ENCODE measurements around the gene PGF. TPM values are rescaled to one million over a fixed set of nuclear protein-coding genes. Genes with fewer than 3 reads are reported as not detected.

Gene PGF
- 9.7 and 27.8 TPM in 2 replicates for total RNA-seq

DNA sequence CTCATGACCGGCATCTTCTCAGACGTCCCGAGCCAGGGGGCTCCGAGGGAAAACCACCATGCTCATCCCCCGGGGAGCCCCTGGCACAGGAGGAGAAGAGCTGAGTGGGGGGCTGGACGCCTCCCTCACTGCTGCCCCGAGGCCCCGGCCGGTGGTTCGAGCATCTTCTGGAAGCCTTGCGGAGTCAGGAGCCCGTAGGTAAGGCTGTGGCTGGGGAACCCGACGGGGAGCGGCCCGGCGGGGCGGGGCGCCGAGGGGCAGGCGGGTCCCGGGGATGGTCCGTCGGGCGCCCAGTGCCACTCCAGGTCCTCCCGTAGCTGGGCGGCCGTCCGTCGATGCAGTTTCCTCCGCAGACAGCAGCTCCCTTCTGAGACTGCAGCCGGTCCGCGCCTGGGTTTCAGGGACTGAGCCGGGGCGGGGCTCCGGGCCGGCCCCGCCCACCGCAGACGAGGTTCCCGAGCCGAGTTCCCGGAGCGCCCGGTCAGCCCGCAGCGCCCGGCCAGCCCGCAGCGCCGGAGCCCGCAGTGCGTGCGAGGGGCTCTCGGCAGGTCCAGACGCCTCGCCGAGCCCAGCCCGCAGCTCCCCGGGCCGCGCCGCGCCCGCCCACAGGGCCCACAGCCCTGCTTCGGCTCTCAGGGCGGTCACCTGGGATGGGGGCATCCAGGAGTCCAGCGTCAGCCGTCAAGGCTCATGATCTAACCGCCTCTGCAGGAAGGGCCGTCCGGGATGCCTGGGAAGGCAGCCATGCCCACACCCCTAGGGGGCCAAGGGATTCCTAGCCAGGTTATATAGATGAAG lies at the start of gene PGF:
Gene PGF (minus strand): TSS at position 369 of the 798 bp plus-strand sequence. CDS start 355 bp downstream, at position 14.

DNA sequence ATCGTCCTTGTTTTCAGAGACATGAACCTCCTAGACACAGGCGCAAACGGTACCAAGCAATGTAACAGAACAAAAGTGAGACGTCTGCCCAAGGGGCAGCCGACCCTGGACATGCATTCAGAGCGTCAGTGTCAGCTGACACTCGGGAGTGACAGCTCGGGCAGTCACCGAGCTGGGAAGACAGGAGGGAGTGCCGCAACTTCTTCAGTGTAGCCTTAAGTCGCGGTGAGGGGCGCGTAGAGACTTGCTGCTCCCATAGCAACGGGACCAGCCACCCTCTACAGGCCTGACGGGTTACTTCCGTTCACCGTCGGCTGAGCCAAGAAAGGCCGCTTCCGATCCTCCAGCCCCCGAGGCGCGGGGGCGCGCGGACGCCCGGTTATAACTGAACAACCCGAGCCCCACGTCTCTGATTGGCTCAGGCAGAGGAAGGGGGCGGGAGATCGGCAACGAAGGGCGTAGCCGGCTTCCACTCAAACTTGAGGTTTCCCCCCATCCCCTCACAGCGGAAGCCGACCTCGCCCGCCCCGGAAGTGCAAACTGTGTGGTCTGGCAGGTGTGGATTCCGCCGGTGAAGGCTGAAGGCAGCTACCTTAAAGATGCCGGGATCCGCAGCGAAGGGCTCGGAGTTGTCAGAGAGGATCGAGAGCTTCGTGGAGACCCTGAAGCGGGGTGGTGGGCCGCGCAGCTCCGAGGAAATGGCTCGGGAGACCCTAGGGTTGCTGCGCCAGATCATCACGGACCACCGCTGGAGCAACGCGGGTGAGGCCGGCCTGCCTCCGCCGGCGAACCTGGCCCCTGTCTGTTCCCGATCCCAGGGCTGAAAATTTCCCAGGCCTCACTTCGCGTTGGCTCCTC lies 47.2 kb upstream of the PGF start, which contains the start of gene EIF2B2:
Gene EIF2B2 (plus strand): TSS at position 530 of the 858 bp plus-strand sequence. CDS start 70 bp downstream, at position 600.

DNA sequence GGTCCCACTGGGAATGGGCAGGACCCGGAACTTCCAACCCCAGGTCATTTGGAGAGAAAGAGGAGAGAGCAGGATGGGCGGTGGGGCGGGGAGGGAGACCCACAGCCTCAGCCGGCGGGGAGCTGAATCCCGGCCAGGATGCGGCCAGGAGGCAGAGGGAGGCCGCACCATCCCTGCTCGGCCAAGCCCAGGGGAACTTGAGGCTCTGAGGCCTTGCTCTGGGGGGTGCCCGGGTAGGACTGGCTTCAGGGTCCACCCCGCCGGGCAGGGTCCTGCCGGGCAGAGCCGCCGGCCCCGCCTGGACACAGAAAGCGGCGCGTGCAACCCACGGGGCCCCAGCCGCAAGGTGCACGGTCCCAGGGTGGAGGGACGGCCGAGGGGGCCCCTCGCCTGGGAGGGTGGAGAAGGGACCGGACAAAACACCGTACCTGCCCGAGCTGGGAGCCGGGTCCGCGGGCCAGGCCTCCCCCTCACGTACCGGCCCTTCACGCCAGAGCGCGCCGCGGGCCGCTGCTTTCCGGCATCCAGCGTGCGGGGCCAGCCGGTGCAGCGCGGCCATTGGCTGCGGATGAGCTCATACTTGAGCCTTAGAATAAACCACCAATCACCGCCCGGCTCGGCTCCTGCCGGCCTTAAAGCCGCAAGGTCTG lies 32.5 kb downstream of the PGF start, which contains the start of gene RPS6KL1:
Gene RPS6KL1 (minus strand): TSS at position 509 of the 650 bp plus-strand sequence. CDS start 1,719 bp downstream, outside the sequence.

Other genes starting within 250 kb of the PGF start
- 33.2 and 38.1 TPM in 2 replicates for gene AREL1, start 242.5 kb downstream of the PGF start, total RNA-seq
- gene FCF1, start 242.5 kb downstream of the PGF start, total RNA-seq: 43.4 and 45.9 TPM in 2 replicates
- 41.1 and 45.9 TPM in 2 replicates for gene YLPM1, start 192.3 kb downstream of the PGF start, total RNA-seq
- not detected in 2 replicates for gene PROX2, start 79.5 kb downstream of the PGF start, total RNA-seq
- 76.6 and 78.0 TPM in 2 replicates for gene DLST, start 73.7 kb downstream of the PGF start, total RNA-seq
- 0.13 and 0.43 TPM in 2 replicates for gene RPS6KL1, start 32.3 kb downstream of the PGF start, total RNA-seq
- 41.9 and 52.5 TPM in 2 replicates for gene EIF2B2, start 47.3 kb upstream of the PGF start, total RNA-seq
- gene MLH3, start 95.9 kb upstream of the PGF start, total RNA-seq: 22.0 and 26.3 TPM in 2 replicates
- 4.7 and 5.8 TPM in 2 replicates for gene ACYP1, start 108.4 kb upstream of the PGF start, total RNA-seq
- gene ZC2HC1C, start 114.0 kb upstream of the PGF start, total RNA-seq: 0.69 and 0.85 TPM in 2 replicates
- 102 and 103 TPM in 2 replicates for gene NEK9, start 171.5 kb upstream of the PGF start, total RNA-seq
- 552 and 732 TPM in 2 replicates for gene TMED10, start 221.0 kb upstream of the PGF start, total RNA-seq

Measured in smooth muscle cell of the pulmonary artery (primary cell).